ENCODE results near the gene OSBPL10.

OSBPL10 gene

DNA sequence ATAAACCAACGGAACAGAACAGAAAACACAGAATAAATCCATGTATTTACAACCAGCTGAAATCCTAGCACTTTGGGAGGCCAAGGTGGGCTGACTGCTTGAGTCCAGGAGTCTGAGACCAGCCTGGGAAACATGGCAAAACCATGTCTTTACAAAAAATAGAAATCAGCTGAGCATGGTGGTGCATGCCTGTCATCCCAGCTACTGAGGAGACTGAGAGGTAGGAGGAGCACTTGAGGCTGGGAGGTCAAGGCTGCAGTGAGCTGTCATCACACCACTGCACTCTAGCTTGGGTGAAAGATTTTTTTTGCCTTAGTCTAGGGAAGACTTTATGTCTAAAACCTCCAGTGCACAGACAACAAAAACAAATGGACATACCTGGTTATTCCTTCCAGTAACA, 327.6 kb downstream of the OSBPL10 start:
- TF ChIP-seq, protein P1, sequence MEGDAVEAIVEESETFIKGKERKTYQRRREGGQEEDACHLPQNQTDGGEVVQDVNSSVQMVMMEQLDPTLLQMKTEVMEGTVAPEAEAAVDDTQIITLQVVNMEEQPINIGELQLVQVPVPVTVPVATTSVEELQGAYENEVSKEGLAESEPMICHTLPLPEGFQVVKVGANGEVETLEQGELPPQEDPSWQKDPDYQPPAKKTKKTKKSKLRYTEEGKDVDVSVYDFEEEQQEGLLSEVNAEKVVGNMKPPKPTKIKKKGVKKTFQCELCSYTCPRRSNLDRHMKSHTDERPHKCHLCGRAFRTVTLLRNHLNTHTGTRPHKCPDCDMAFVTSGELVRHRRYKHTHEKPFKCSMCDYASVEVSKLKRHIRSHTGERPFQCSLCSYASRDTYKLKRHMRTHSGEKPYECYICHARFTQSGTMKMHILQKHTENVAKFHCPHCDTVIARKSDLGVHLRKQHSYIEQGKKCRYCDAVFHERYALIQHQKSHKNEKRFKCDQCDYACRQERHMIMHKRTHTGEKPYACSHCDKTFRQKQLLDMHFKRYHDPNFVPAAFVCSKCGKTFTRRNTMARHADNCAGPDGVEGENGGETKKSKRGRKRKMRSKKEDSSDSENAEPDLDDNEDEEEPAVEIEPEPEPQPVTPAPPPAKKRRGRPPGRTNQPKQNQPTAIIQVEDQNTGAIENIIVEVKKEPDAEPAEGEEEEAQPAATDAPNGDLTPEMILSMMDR (IDR thresholded peaks at IDR 0.05; ENCODE audit: extremely low read depth, insufficient read depth, missing control alignments) = no peak
- in situ Hi-C loops (cut with MboI; ENCODE audit: low pct_unique_long_range_greater_than_20kb, low sequenced_read_pairs, unreplicated experiment) = no loop called here

GRCh38 chr3:31652296-31652695, 328.8 kb downstream of the OSBPL10 start:
- in situ Hi-C loops (cut with MboI; ENCODE audit: low pct_unique_long_range_greater_than_20kb, low sequenced_read_pairs, unreplicated experiment) = no loop called here
- TF ChIP-seq, protein P1 (IDR thresholded peaks at IDR 0.05; ENCODE audit: extremely low read depth, insufficient read depth, missing control alignments) = no peak
- no peak for DNase-seq (ENCODE audit: low spot score)

More for the DNA sequence above, 327.6 kb downstream of the OSBPL10 start:
- no peak for DNase-seq (ENCODE audit: low spot score)

- in situ Hi-C loops (cut with MboI; ENCODE audit: low pct_unique_long_range_greater_than_20kb, low sequenced_read_pairs, unreplicated experiment) = no loop called here
- no peak for DNase-seq (ENCODE audit: low spot score)
- TF ChIP-seq, protein P1 (IDR thresholded peaks at IDR 0.05; ENCODE audit: extremely low read depth, insufficient read depth, missing control alignments) = no peak
Observed at GRCh38 chr3:31648286-31648968, 332.6 kb downstream of the OSBPL10 start.

DNA sequence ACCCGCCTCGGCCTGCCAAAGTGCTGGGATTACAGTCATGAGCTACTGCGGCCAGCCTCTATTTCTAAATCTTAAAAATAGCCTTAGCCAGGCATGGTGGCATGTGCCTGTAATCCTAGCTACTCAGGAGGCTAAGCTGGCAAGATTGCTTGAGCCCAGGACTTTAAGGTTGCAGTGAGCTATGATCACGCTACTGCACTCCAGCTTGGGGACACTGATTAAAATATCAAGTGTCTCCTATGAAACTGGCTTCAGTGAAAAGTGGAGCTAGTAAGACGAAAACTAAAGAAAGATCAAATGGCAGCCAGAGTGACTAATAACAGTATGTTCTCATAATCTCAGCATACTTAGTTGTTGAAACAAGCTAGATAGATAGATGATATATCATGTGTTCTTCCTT, 335.8 kb downstream of the OSBPL10 start:
- in situ Hi-C loops (cut with MboI; ENCODE audit: low pct_unique_long_range_greater_than_20kb, low sequenced_read_pairs, unreplicated experiment) = no loop called here
- no peak for DNase-seq (ENCODE audit: low spot score)
- TF ChIP-seq, protein P1 (IDR thresholded peaks at IDR 0.05; ENCODE audit: extremely low read depth, insufficient read depth, missing control alignments) = no peak

GRCh38 chr3:31639828-31640227, 341.2 kb downstream of the OSBPL10 start:
- in situ Hi-C loops (cut with MboI; ENCODE audit: low pct_unique_long_range_greater_than_20kb, low sequenced_read_pairs, unreplicated experiment) = no loop called here
- DNase-seq (ENCODE audit: low spot score) = no peak
- TF ChIP-seq, protein P1 (IDR thresholded peaks at IDR 0.05; ENCODE audit: extremely low read depth, insufficient read depth, missing control alignments) = no peak

- no peak for DNase-seq (ENCODE audit: low spot score)
- in situ Hi-C loops (cut with MboI; ENCODE audit: low pct_unique_long_range_greater_than_20kb, low sequenced_read_pairs, unreplicated experiment) = no loop called here
- TF ChIP-seq, protein P1 (IDR thresholded peaks at IDR 0.05; ENCODE audit: extremely low read depth, insufficient read depth, missing control alignments) = no peak
Observed at GRCh38 chr3:31636694-31637442, 344.2 kb downstream of the OSBPL10 start.

Data from GM13977 (cell line).